GM18526 (cell line): ENCODE results near the gene ECE2.

Experiments used
- POLR2A ChIP-seq: IDR thresholded peaks from 3 replicates; pipeline ENCODE4 v1.6.1; 2011; ENCODE audit not compliant: insufficient read length; ENCODE audit errors: extremely low read depth

Gene ECE2

DNA sequence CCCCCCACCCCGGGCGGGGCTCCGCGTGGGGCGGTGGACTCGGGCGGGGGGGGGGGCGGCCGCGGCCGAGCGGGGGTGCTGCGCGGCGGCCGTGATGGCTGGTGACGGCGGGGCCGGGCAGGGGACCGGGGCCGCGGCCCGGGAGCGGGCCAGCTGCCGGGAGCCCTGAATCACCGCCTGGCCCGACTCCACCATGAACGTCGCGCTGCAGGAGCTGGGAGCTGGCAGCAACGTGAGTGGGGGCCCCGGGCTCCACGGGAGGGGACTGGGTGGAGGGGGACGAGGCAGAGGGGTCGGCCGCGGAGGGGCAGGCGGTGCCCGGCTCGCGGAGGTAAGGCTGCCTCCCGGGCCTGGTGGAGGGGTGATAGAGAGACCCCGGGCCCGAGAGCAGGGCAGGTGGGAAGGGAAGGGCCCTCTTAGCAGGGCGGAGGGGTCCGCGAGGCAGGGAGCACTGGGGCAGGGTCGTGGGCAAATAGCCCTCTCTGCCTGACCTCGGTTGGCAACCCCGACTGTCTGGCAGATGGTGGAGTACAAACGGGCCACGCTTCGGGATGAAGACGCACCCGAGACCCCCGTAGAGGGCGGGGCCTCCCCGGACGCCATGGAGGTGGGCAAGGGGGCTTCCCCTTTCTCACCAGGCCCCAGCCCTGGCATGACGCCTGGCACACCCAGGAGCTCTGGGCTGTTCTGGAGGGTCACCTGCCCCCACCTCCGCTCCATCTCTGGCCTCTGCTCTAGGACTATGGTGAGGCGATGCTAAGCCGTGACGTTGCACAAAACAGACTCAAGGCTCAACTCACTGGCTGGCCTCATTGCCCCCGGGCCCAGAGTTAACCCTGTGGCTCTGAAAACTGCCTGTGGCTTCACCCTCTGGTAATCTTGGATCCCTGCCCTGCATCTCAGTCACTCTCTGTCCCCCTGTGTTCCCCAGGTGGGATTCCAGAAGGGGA is at the start of gene ECE2:
Gene ECE2, plus strand, starts transcription at position 62 of the 950 bp plus-strand sequence. Its CDS starts 132 bp downstream, at position 194.
- no peak for TF ChIP-seq POLR2A

- no peak for TF ChIP-seq POLR2A
Measured at GRCh38 chr3:184227481-184227935, 48.3 kb upstream of the ECE2 start.

DNA sequence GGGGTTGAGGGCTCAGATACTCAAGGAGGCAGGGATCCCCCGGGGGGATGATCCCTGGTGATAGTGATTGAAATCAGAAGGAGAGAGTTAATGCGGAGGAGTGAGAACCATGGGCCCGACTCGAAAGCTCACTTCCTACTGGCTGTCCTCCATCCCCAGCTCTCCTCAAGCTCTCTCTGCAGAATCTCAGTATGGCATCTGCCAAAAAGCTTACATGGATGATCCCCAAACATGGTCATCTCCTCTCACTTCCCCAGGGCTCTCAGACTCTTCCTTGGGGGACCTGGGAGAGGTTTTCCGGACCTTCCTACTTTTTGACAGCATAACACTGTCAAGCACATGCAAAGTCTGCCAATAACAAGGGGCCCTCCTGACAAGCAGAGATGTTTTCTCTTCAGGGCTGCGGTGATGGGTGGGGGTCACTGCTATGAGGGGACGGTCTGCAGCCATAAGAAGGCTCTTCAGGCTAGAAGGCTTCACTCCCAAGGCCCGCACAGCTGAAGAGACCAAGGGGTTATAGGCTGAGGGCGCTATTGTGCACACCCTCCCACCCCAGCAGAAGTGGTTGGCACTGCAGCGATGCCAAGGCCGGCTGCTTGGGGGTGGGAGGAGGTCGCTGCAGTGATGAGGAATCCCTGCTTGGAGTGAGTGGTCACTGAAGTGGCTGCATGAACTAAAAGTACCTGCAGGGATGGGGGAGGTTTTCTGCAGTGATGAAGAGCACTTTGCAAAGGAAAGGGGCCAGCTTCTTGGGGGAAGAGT is 47.3 kb upstream of the ECE2 start:
- no peak for TF ChIP-seq POLR2A

GRCh38 chr3:184229394-184230080 is 46.3 kb upstream of the ECE2 start, which contains the start of gene VWA5B2:
TSS of gene VWA5B2 (plus strand) at chr3:184229585. CDS start at chr3:184230529, 944 bp downstream.
- TF ChIP-seq POLR2A, result no peak

DNA sequence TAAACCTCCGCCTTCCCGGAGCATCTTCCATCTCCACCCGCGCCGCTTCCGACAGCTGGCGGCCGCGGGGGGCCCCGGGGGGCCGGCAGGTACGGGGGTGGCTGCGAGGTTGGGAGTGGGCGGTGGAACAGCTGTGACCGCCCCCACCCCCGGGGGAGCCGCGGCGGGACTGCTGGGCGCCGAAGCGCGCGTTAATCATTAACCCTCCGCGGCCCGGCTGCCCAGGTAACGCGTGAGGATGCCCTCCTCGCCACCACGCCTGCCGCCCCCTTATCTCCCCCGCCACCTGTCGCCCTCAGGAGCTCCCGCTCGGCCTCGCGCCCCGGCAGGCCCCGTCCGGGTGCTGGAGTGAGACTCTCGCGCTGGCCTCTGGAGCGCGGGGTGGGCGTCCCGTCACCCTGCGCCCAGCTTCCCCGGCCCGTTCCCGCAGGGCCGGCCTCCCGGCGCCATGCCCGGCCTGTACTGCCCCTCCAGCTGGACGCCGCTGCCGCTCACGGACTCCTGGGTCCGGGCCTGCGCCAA is 45.7 kb upstream of the ECE2 start:
- no peak for TF ChIP-seq POLR2A

DNA sequence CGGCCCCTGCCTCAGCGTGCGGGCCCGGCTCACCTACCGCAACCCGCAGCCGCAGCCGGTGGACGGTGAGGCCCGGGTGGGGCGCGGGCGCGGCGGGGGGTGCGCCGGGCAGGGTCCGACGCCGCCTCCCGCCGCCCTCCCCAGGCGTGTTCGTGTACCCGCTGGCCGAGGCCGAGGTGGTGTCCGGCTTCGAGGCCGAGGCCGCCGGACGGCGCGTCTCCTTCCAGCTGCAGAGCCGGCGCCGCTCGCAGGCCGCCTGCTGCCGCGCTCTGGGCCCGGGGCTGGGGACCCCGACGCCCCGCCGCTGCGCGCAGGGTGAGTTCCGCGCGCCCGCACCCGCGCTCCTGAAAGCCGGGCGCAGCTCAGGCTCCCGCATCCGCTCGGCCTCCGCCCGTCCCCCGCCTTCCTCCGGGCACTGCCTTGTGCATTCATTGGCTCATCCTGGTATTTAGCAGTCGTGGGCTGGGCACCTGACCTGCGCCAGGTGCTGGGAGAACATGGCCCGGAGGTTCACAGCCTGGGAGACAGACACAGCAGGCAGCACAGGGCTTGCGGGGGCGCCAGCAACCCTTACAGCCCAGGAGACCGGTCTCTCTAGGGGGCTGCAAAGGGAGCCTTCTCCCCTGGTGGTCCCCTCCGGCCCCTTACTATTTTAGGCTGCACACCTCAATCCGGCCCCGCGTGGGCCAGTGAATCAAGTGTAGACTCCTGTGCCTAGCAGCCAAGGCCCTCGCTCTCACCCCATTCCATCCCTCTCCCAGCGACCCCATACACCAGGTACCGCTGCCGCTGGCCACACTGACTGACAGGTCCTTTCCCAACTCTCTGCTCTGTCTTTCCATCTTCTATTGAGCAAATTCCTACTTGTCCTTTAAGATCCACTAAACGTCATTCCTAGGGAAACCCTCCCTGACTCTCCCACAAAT is 45.0 kb upstream of the ECE2 start:
- no peak for TF ChIP-seq POLR2A

GRCh38 chr3:184231671-184232070 is 44.2 kb upstream of the ECE2 start:
- TF ChIP-seq POLR2A, result no peak

DNA sequence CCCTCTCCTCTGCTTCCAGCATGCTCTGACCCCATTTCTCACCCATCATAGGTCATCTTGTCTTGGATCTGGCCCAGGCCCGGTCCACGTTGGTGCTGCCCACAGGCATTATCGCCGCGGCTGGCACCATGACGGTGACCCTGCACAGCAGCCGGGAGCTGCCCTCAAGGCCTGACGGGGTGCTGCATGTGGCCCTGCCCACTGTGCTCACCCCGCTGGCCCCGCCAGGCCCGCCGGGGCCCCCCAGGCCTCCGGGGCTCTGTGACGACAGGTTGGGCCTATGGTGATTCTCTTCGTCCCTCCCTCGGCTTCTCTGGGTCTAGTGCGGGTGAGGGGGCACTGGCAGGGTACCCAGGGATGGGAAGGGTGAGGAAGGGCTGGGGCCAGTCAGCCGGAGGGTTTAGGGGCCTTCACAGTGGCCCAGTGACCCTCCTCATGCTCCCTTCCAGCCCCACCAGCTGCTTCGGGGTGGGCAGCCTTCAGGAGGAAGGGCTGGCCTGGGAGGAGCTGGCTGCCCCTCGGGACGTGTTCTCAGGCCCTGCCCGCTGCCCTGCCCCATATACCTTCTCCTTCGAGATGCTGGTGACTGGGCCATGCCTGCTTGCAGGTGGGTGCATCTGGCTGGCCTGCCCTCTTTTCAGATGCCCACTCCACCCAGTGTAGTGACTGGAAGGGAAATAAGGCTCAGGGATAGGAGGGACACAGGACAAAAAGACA is 42.5 kb upstream of the ECE2 start:
- TF ChIP-seq POLR2A, result no peak

DNA sequence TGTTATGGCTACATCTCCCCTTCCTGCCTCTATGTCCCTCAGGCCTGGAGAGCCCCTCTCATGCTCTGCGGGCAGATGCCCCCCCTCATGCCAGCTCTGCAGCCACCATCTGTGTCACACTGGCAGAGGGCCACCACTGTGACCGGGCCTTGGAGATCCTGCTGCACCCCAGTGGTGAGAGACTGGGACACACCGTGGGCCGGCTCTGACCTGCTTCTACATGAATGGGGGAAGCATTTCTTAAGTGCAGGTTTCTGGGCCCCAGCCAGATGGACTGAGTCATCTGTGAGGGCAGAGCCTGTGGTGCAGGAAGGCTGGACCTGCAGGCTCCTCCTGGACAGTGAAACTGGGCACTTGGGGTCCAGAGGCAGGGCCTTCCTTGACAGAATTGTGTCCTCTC is 41.6 kb upstream of the ECE2 start:
- no peak for TF ChIP-seq POLR2A

DNA sequence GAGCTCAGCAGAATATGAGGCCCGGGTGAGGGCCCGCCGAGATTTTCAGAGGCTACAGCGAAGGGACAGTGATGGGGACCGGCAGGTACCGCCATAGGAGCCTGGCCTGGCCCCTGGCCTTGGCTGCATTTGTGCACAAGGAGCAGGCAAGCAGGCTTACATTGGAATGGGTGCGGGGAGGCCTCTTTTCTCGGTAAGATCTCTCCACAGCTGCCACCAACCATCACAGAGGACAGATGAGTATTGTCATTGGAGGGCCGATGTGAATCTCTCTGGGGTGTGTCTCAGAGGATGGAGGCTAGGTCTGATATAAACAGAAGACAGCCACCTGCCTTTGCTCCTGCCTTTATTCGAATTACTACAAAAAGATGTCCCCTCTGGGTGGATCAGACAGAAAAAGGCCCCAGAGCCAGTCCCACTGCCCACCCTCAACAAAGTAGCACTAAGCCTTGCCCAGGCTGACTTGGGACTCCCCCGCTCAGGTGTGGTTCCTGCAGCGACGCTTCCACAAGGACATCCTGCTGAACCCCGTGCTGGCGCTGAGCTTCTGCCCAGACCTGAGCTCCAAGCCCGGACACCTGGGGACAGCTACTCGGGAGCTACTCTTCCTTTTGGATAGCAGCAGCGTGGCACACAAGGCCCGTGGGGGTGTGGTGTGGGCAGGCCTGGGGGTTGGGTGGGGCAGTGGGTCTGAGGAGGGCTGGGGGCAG is 41.0 kb upstream of the ECE2 start:
- TF ChIP-seq POLR2A, result no peak

- TF ChIP-seq POLR2A, result no peak
Measured at GRCh38 chr3:184235381-184236032, 40.3 kb upstream of the ECE2 start.

GRCh38 chr3:184236033-184236410 is 39.8 kb upstream of the ECE2 start:
- TF ChIP-seq POLR2A, result no peak
